Endothelial cell of umbilical vein (primary cell): ENCODE data around the gene NR1I3. TPM values are rescaled to one million over a fixed set of nuclear protein-coding genes. Genes with fewer than 3 reads are reported as not detected.

Experiments
- BruUV-seq: library from RNA; stranded (reverse); fragments of 400-500 nt; replicated peaks from 2 replicates; lab custom pipeline; 2021; lab: Mats Ljungman, UMichigan
- CTCF ChIA-PET: fragments of 300-600, 350-600 bp; sonication (Branson Sonifier 250); formaldehyde crosslinking; loops from one replicate; lab custom pipeline; 2021; ENCODE audit warnings: antibody characterized with exemption, inconsistent platforms; lab: Charles Lee
- POLR2A ChIA-PET: fragments of 300-600, 350-600 bp; sonication (Branson Sonifier 250); formaldehyde crosslinking; loops from one replicate; lab custom pipeline; 2021; ENCODE audit warnings: antibody characterized with exemption, inconsistent platforms; lab: Charles Lee
- DNase-seq: peaks from one replicate; pipeline ENCODE4 v3.0.0-alpha.2; 2011; ENCODE audit warnings: low read depth, low spot score
- FAIRE-seq: peaks from 2 replicates; lab custom pipeline; 2011; peaks lifted over from hg19 to GRCh38; lab: Jason Lieb, UNC
- H2AFZ ChIP-seq: 2 replicates; pipeline ENCODE4 v1.6.0; 2012; ENCODE audit warnings: low read depth, low read length, control low read depth, inconsistent platforms
- H3K27ac ChIP-seq: 2 replicates; pipeline ENCODE4 v1.5.1; 2011; ENCODE audit warnings: low read depth, mild to moderate bottlenecking, control low read depth, low read length, moderate library complexity; ENCODE audit not compliant: insufficient read depth
- H3K27me3 ChIP-seq, 2 experiments: 2 replicates each; pipeline versions ENCODE4 v1.6.0 to v1.6.1; 2011; ENCODE audit warnings: low read length in 2 of 2, mixed read lengths in 1 of 2; ENCODE audit not compliant: control insufficient read depth in 2 of 2, insufficient read depth in 2 of 2
- H3K36me3 ChIP-seq, 2 experiments: 2 replicates in 1 of 2; 3 replicates in 1 of 2; pipeline ENCODE4 v1.5.1; 2011; ENCODE audit warnings: low read length in 2 of 2, mild to moderate bottlenecking in 1 of 2, moderate library complexity in 1 of 2; ENCODE audit not compliant: control insufficient read depth in 2 of 2, insufficient read depth in 2 of 2; ENCODE audit errors: extremely low read depth in 1 of 2
- H3K4me1 ChIP-seq: 3 replicates; pipeline ENCODE4 v1.5.1; 2011; ENCODE audit warnings: mild to moderate bottlenecking, low read length; ENCODE audit not compliant: control insufficient read depth, insufficient read depth; ENCODE audit errors: extremely low read depth
- H3K4me2 ChIP-seq: 2 replicates; pipeline ENCODE4 v1.6.1; 2011; ENCODE audit warnings: low read length, control low read depth, mixed read lengths; ENCODE audit not compliant: insufficient read depth
- H3K4me3 ChIP-seq, 3 experiments: fragments of 200-600 bp in 1 of 3; sonication (generic), shearing (Covaris generic) in 1 of 3; replicated peaks in 1 of 3; 2 replicates each; pipeline ENCODE4 v1.5.1; 2011 to 2016; ENCODE audit warnings: control low read depth in 3 of 3, low read length in 3 of 3, mild to moderate bottlenecking in 2 of 3, inconsistent platforms in 1 of 3, low read depth in 1 of 3, moderate library complexity in 1 of 3; ENCODE audit not compliant: insufficient read depth in 1 of 3
- H3K79me2 ChIP-seq: 2 replicates; pipeline ENCODE4 v1.6.0; 2012; ENCODE audit warnings: low read length, inconsistent platforms; ENCODE audit not compliant: control insufficient read depth, insufficient read depth
- H3K9ac ChIP-seq: replicated peaks from 2 replicates; pipeline ENCODE3; 2011; ENCODE audit warnings: low read length, control low read depth; ENCODE audit not compliant: insufficient read depth; ENCODE audit errors: extremely low read depth
- H3K9me1 ChIP-seq: replicated peaks from 3 replicates; pipeline ENCODE4 v1.6.0; 2011; ENCODE audit warnings: mild to moderate bottlenecking, low read length; ENCODE audit not compliant: control insufficient read depth, insufficient read depth; ENCODE audit errors: extremely low read depth
- H3K9me3 ChIP-seq: replicated peaks from 2 replicates; pipeline ENCODE4 v1.5.1; 2012; ENCODE audit warnings: low read length, inconsistent platforms; ENCODE audit not compliant: control insufficient read depth, insufficient read depth
- H4K20me1 ChIP-seq: replicated peaks from 2 replicates; pipeline ENCODE3; 2011; ENCODE audit warnings: mild to moderate bottlenecking, low read length; ENCODE audit not compliant: control insufficient read depth, insufficient read depth; ENCODE audit errors: extremely low read depth
- EZH2 ChIP-seq: IDR thresholded peaks from 2 replicates; pipeline ENCODE4 v1.6.1; 2012; ENCODE audit warnings: borderline replicate concordance, low read depth, mild to moderate bottlenecking, moderate library complexity, low read length, inconsistent platforms; ENCODE audit not compliant: severe bottlenecking
- GATA2 ChIP-seq: IDR thresholded peaks from 2 replicates; pipeline ENCODE4 v1.7.0; 2011; ENCODE audit warnings: low read depth, mild to moderate bottlenecking, moderate library complexity, mixed read lengths, low read length; ENCODE audit not compliant: insufficient read length, insufficient read depth
- JUN ChIP-seq: IDR thresholded peaks from 2 replicates; pipeline ENCODE4 v1.6.1; 2011; ENCODE audit warnings: borderline replicate concordance, low read depth; ENCODE audit not compliant: insufficient read length, insufficient read depth
- MYC ChIP-seq: IDR thresholded peaks from one replicate; pipeline ENCODE4 v1.6.1; 2011; ENCODE audit warnings: mild to moderate bottlenecking, low read depth, low read length
- POLR2A ChIP-seq: IDR thresholded peaks from 2 replicates; pipeline ENCODE4 v1.6.1; 2012; ENCODE audit warnings: low read depth, mild to moderate bottlenecking, control low read depth, low read length
- POLR2AphosphoS5 ChIP-seq: IDR thresholded peaks from 2 replicates; pipeline ENCODE4 v1.6.1; 2012; ENCODE audit warnings: low read depth, mild to moderate bottlenecking, control low read depth, low read length, moderate library complexity; ENCODE audit not compliant: insufficient read depth
- dilution Hi-C: fragments of 300-500 bp; cut with MboI; formaldehyde crosslinking; loops from one replicate; pipeline ENCODE4 v1.15.0; 2019; ENCODE audit warnings: low sequenced_read_pairs; ENCODE audit not compliant: extremely low pct_ligation_motif_present
- intact Hi-C: fragments of 100-400 bp; cut with micrococcal nuclease; formaldehyde crosslinking; loops from one replicate; pipeline ENCODE4 v1.10.0; 2022
- polyA plus RNA-seq, 4 experiments: library from polyadenylated mRNA; depleted of rRNA in 3 of 4; stranded (reverse) in 3 of 4; unstranded in 1 of 4; fragments of >200 nt; gene quantifications; 2 replicates each; pipeline versions ENCODE4 v1.2.1 to v1.2.3, GENCODE V29; 2011 to 2012; ENCODE audit warnings: missing spikeins in 1 of 4
- total RNA-seq: library from RNA; stranded (reverse); gene quantifications from 2 replicates; pipeline ENCODE4 v1.2.3, GENCODE V29; 2021
- TF ChIP-seq, protein P1 (sequence below), 2 donors: IDR thresholded peaks; 1 replicate in 1 of 2; 2 replicates in 1 of 2; pipeline ENCODE4 v1.5.1; 2011; ENCODE audit warnings: low read length in 2 of 2, mild to moderate bottlenecking in 2 of 2, moderate library complexity in 2 of 2, control low read depth in 1 of 2, inconsistent platforms in 1 of 2, low read depth in 1 of 2; ENCODE audit not compliant: insufficient read depth in 1 of 2; ENCODE audit errors: extremely low read depth in 1 of 2
- TF ChIP-seq, protein P2 (sequence below): IDR thresholded peaks from 2 replicates; pipeline ENCODE4 v1.6.1; 2011; ENCODE audit not compliant: insufficient read depth, insufficient read length

Gene NR1I3
- total and polyA plus RNA-seq, 2 donors (not counting 3 experiments of a cell fraction or from before 2014, with no cell fraction given) = not detected

DNA sequence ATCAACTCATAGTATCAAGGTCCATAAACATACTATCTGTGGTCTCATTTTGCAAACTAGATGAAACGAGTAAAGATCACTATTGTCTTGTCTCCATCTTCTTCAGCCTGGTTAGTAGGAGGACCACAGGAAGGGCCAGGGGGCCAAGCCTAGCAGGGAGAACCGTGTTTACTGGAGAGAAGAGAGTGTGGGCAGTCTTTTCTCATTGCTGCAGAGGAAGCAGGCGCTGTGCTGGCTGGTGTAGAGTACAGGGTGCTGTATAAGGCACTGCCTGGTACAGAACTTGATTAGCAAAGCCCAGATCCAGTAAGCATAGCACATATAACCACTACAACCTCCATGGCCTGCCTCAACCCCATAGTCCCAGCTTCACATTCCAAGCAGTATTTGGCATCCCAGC is 50.7 kb downstream of the NR1I3 start:
- ChIA-PET POLR2A (no interaction called here), CTCF (no interaction called here)
- BruUV-seq = no TSS peak
- DNase-seq (no peak), FAIRE-seq (no peak)
- peaks cover 0 to 3% of the 10 kb centered on the region in 2 experiments for H3K36me3 ChIP-seq
- no peak overlapping the region for H3K4me3 ChIP-seq
- no peaks in the 10 kb centered on the region for H3K27me3 ChIP-seq
- TF ChIP-seq POLR2A (no peak), MYC (no peak), EZH2 (no peak), POLR2AphosphoS5 (no peak), JUN (no peak), GATA2 (no peak)
- TF ChIP-seq, protein P1, sequence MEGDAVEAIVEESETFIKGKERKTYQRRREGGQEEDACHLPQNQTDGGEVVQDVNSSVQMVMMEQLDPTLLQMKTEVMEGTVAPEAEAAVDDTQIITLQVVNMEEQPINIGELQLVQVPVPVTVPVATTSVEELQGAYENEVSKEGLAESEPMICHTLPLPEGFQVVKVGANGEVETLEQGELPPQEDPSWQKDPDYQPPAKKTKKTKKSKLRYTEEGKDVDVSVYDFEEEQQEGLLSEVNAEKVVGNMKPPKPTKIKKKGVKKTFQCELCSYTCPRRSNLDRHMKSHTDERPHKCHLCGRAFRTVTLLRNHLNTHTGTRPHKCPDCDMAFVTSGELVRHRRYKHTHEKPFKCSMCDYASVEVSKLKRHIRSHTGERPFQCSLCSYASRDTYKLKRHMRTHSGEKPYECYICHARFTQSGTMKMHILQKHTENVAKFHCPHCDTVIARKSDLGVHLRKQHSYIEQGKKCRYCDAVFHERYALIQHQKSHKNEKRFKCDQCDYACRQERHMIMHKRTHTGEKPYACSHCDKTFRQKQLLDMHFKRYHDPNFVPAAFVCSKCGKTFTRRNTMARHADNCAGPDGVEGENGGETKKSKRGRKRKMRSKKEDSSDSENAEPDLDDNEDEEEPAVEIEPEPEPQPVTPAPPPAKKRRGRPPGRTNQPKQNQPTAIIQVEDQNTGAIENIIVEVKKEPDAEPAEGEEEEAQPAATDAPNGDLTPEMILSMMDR (IDR thresholded peaks at IDR 0.05; ENCODE audit: extremely low read depth in 1 of 2, insufficient read depth in 1 of 2, low read depth in 1 of 2, low read length in 2 of 2) = no peak
- TF ChIP-seq, protein P2, sequence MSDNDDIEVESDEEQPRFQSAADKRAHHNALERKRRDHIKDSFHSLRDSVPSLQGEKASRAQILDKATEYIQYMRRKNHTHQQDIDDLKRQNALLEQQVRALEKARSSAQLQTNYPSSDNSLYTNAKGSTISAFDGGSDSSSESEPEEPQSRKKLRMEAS = no peak
- no peaks in the 10 kb centered on the region for H4K20me1 ChIP-seq
- H3K9ac ChIP-seq = no peak overlapping the region
- dilution Hi-C loops (no loop called here), intact Hi-C loops (no loop called here)
- H3K4me1 ChIP-seq = peaks cover 28% of the 10 kb centered on the region
- H3K4me2 ChIP-seq = no peak overlapping the region
- H2AFZ ChIP-seq = no peak overlapping the region
- no peaks in the 10 kb centered on the region for H3K9me3 ChIP-seq
- H3K79me2 ChIP-seq = no peaks in the 10 kb centered on the region
- no peaks in the 10 kb centered on the region for H3K9me1 ChIP-seq
- H3K27ac ChIP-seq = no peak overlapping the region
